IMR-90 (cell line): ENCODE results near the gene MS4A15. TPM values are rescaled to one million over a fixed set of nuclear protein-coding genes. Genes with fewer than 3 reads are reported as not detected.

ENCODE experiments used
- ATAC-seq: fragments of 200-7000 bp; cut with Tn5 transposase; 2 replicates; pipeline ENCODE4 v1.9.1; 2020; ENCODE audit warnings: low read depth, mild to moderate bottlenecking, moderate library complexity
- BruUV-seq: library from RNA; stranded (reverse); fragments of 400-500 nt; replicated peaks from 2 replicates; lab custom pipeline; 2021; lab: Mats Ljungman, UMichigan
- CTCF ChIA-PET: fragments of 300-600 bp; formaldehyde crosslinking; extraction: SDS; loops from one replicate; lab custom pipeline; 2021; ENCODE audit warnings: antibody characterized with exemption; lab: Yijun Ruan, JAX
- POLR2A ChIA-PET: fragments of 300-600 bp; sonication (Branson Sonifier 250); formaldehyde crosslinking; loops from one replicate; lab custom pipeline; 2022; ENCODE audit warnings: antibody characterized with exemption; ENCODE audit not compliant: unreplicated experiment; lab: Charles Lee
- DNase-seq: peaks from one replicate; pipeline ENCODE4 v3.0.0; 2013
- H2AFZ ChIP-seq: replicated peaks from 2 replicates; pipeline ENCODE3; 2013; ENCODE audit warnings: low read length, mild to moderate bottlenecking; ENCODE audit not compliant: poor library complexity
- H2AK5ac ChIP-seq: 2 replicates; pipeline ENCODE4 v1.6.1; 2013; ENCODE audit warnings: low read depth, low read length, inconsistent platforms
- H2AK9ac ChIP-seq: replicated peaks from 2 replicates; pipeline ENCODE3; 2013; ENCODE audit warnings: mild to moderate bottlenecking, low read depth, low read length, moderate library complexity; ENCODE audit not compliant: poor library complexity
- H2BK120ac ChIP-seq: 2 replicates; pipeline ENCODE4 v1.6.1; 2013; ENCODE audit warnings: low read depth, low read length, inconsistent platforms
- H2BK15ac ChIP-seq: 3 replicates; pipeline ENCODE4 v1.6.1; 2013; ENCODE audit warnings: low read depth, low read length, inconsistent platforms
- H2BK20ac ChIP-seq: 2 replicates; pipeline ENCODE4 v1.6.1; 2013; ENCODE audit warnings: low read depth, mild to moderate bottlenecking, inconsistent platforms, low read length, moderate library complexity
- H2BK5ac ChIP-seq: 2 replicates; pipeline ENCODE4 v1.6.1; 2013; ENCODE audit warnings: mild to moderate bottlenecking, low read depth, low read length, inconsistent platforms; ENCODE audit not compliant: poor library complexity, severe bottlenecking
- H3K14ac ChIP-seq: replicated peaks from 2 replicates; pipeline ENCODE4 v1.6.1; 2013; ENCODE audit warnings: low read depth, low read length, inconsistent platforms
- H3K18ac ChIP-seq: 2 replicates; pipeline ENCODE4 v1.6.1; 2013; ENCODE audit warnings: low read depth, low read length, control low read depth
- H3K23ac ChIP-seq: 2 replicates; pipeline ENCODE4 v1.6.1; 2013; ENCODE audit warnings: low read depth, low read length, inconsistent platforms
- H3K27ac ChIP-seq: 2 replicates; pipeline ENCODE4 v1.5.1; 2013; ENCODE audit warnings: mild to moderate bottlenecking, control low read depth, low read length; ENCODE audit not compliant: insufficient read depth
- H3K27me3 ChIP-seq: 2 replicates; pipeline ENCODE4 v1.6.1; 2013; ENCODE audit warnings: low read length; ENCODE audit not compliant: control insufficient read depth, insufficient read depth
- H3K36me3 ChIP-seq: 2 replicates; pipeline ENCODE4 v1.6.1; 2013; ENCODE audit warnings: low read length, mixed read lengths; ENCODE audit not compliant: control insufficient read depth, insufficient read depth
- H3K4ac ChIP-seq: 2 replicates; pipeline ENCODE4 v1.6.1; 2013; ENCODE audit warnings: low read depth, low read length, inconsistent platforms
- H3K4me1 ChIP-seq: 2 replicates; pipeline ENCODE4 v1.6.1; 2013; ENCODE audit warnings: low read length, mixed read lengths; ENCODE audit not compliant: control insufficient read depth, insufficient read depth
- H3K4me2 ChIP-seq: 2 replicates; pipeline ENCODE4 v1.6.1; 2013; ENCODE audit warnings: low read depth, mild to moderate bottlenecking, control low read depth, low read length, moderate library complexity
- H3K4me3 ChIP-seq: 2 replicates; pipeline ENCODE4 v1.5.1; 2013; ENCODE audit warnings: low read depth, mild to moderate bottlenecking, control low read depth, low read length, moderate library complexity; ENCODE audit not compliant: insufficient read depth
- H3K56ac ChIP-seq: 2 replicates; pipeline ENCODE4 v1.6.1; 2013; ENCODE audit warnings: low read length, inconsistent platforms; ENCODE audit not compliant: insufficient read depth; ENCODE audit errors: extremely low read depth
- H3K79me1 ChIP-seq, 2 experiments: 2 replicates each; pipeline ENCODE4 v1.6.1; 2013; ENCODE audit warnings: low read length in 2 of 2, inconsistent platforms in 1 of 2, low read depth in 1 of 2
- H3K9ac ChIP-seq: 2 replicates; pipeline ENCODE4 v1.6.1; 2013; ENCODE audit warnings: low read depth, low read length, control low read depth
- H3K9me1 ChIP-seq: 2 replicates; pipeline ENCODE4 v1.6.1; 2013; ENCODE audit warnings: low read length, inconsistent platforms; ENCODE audit not compliant: insufficient read depth
- H3K9me3 ChIP-seq: 2 replicates; pipeline ENCODE4 v1.6.1; 2013; ENCODE audit warnings: low read length; ENCODE audit not compliant: control insufficient read depth, insufficient read depth
- H4K20me1 ChIP-seq: 2 replicates; pipeline ENCODE4 v1.6.1; 2013; ENCODE audit warnings: low read length, inconsistent platforms; ENCODE audit not compliant: insufficient read depth
- H4K5ac ChIP-seq: 2 replicates; pipeline ENCODE4 v1.6.1; 2013; ENCODE audit warnings: mild to moderate bottlenecking, low read depth, low read length, control low read depth
- H4K8ac ChIP-seq, 2 experiments: 2 replicates each; pipeline ENCODE4 v1.6.1; 2013; ENCODE audit warnings: low read depth in 2 of 2, low read length in 2 of 2, control low read depth in 1 of 2, inconsistent platforms in 1 of 2
- H4K91ac ChIP-seq: 2 replicates; pipeline ENCODE4 v1.6.1; 2013; ENCODE audit warnings: low read depth, low read length, inconsistent platforms; ENCODE audit not compliant: insufficient read depth
- NFE2L2 ChIP-seq: fragments of 150-350 bp; IDR thresholded peaks from 2 replicates; pipeline ENCODE4 v1.6.1; 2016; ENCODE audit warnings: low read depth, mild to moderate bottlenecking, low read length
- RFX5 ChIP-seq: IDR thresholded peaks from 2 replicates; pipeline ENCODE4 v1.8.0; 2012; ENCODE audit warnings: low read depth, mild to moderate bottlenecking, low read length, moderate library complexity
- WGBS, 2 experiments: methylation state at CpG; one replicate each; pipeline versions ENCODE4 v1.1.5 to v1.1.7; 2013; ENCODE audit warnings: missing lambda C conversion rate in 2 of 2; ENCODE audit not compliant: insufficient read length in 1 of 2; ENCODE audit errors: extremely low coverage in 2 of 2; 5-methylcytosine and 5-hydroxymethylcytosine counted together
- dilution Hi-C: fragments of 300-500 bp; cut with HindIII; formaldehyde crosslinking; loops from one replicate; pipeline ENCODE4 v1.14.3; 2018; ENCODE audit warnings: low sequenced_read_pairs; ENCODE audit not compliant: unreplicated experiment
- in situ Hi-C: fragments of 300-500 bp; cut with MboI; formaldehyde crosslinking; loops from 3 replicates; pipeline ENCODE4 v1.14.3; 2019; ENCODE audit warnings: low sequenced_read_pairs, inconsistent platforms, mixed read lengths
- intact Hi-C: fragments of 100-400 bp; cut with micrococcal nuclease; formaldehyde crosslinking; loops from 2 replicates; pipeline ENCODE4 v1.10.0; 2022
- polyA plus RNA-seq, 3 experiments: library from polyadenylated mRNA; depleted of rRNA; stranded (reverse); fragments of >200 nt; gene quantifications; 2 replicates each; pipeline ENCODE4 v1.2.3, GENCODE V29; 2012; ENCODE audit warnings: low replicate concordance in 1 of 3
- total RNA-seq: library from RNA; depleted of rRNA; stranded (reverse); fragments of >200 nt; gene quantifications from 2 replicates; pipeline ENCODE4 v1.2.3, GENCODE V29; 2012

Gene MS4A15
- total and polyA plus RNA-seq, 2 of the 4 experiments (the other 2 are of a cell fraction): not detected

DNA sequence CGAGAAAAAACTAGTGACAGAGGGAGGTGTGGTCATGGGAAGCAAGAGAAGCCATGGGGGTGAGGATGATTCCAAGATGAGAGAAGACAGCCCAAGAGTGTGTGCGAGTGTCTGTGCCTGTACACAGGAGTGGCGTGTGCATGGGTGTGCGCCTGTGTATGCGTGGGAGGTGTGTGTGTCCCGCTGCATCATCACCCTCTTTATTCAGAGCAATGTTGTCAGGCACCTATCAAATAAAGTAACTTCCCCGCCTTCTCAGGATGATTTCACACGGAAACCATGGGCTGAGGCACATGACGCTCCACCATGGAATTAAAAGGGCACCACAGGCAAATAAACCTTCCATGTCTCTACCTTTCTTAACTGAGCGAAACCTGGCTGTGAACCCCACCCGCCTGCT is 53.0 kb downstream of the MS4A15 start:
- H3K9me3 ChIP-seq: no peaks in the 10 kb centered on the region
- POLR2A ChIA-PET: no interaction called here
- in situ Hi-C loops (no loop called here), intact Hi-C loops (no loop called here), dilution Hi-C loops (no loop called here)
- no peak overlapping the region for H3K27ac ChIP-seq
- no peak overlapping the region for H2AK5ac ChIP-seq
- H4K5ac ChIP-seq: no peak overlapping the region
- no TSS peak for BruUV-seq
- 67% methylated on average over 1 of the region's 11 CpGs; no CpG with 5 or more reads in 1 of the 2 experiments for WGBS, 2 experiments
- DNase-seq: no peak
- H3K4me3 ChIP-seq: no peak overlapping the region
- H2AK9ac ChIP-seq: no peak overlapping the region
- no peak overlapping the region for H4K8ac ChIP-seq
- no peak overlapping the region for H2BK15ac ChIP-seq
- no peaks in the 10 kb centered on the region for H3K36me3 ChIP-seq
- peaks cover 16% of the 10 kb centered on the region for H3K27me3 ChIP-seq
- TF ChIP-seq RFX5: no peak
- TF ChIP-seq NFE2L2: no peak
- CTCF ChIA-PET: no interaction called here
- no peak overlapping the region for H4K91ac ChIP-seq
- H3K4me2 ChIP-seq: no peak overlapping the region
- H3K4ac ChIP-seq: no peak overlapping the region
- H2BK5ac ChIP-seq: no peak overlapping the region
- H4K20me1 ChIP-seq: no peaks in the 10 kb centered on the region
- ATAC-seq: no peak
- no peak overlapping the region for H2BK20ac ChIP-seq
- H3K56ac ChIP-seq: no peak overlapping the region
- H3K4me1 ChIP-seq: no peaks in the 10 kb centered on the region
- no peaks in the 10 kb centered on the region for H3K9me1 ChIP-seq
- H3K14ac ChIP-seq: no peak overlapping the region
- no peak overlapping the region for H3K18ac ChIP-seq
- no peak overlapping the region for H2AFZ ChIP-seq
- H3K23ac ChIP-seq: no peak overlapping the region
- no peak overlapping the region for H2BK120ac ChIP-seq
- no peaks in the 10 kb centered on the region for H3K79me1 ChIP-seq
- no peak overlapping the region for H3K9ac ChIP-seq
